ENCODE measurements around the gene GNB1. TPM values are rescaled to one million over a fixed set of nuclear protein-coding genes. Genes with fewer than 3 reads are reported as not detected.

The GNB1 gene
- polyA plus RNA-seq, 4 donors: 262 to 314 (median 273) TPM

- DNase-seq (ENCODE audit: low read depth in 4 of 4, low spot score in 3 of 4): no peak
Measured at GRCh38 chr1:1922956-1923833, 32.3 kb upstream of the GNB1 start.

- DNase-seq (ENCODE audit: low read depth in 4 of 4, low spot score in 3 of 4): no peak
Measured at GRCh38 chr1:1922702-1922955, 31.7 kb upstream of the GNB1 start.

GRCh38 chr1:1921901-1922701 is 31.2 kb upstream of the GNB1 start:
- no peak for DNase-seq (ENCODE audit: low read depth in 4 of 4, low spot score in 3 of 4)

- DNase-seq (ENCODE audit: low read depth in 4 of 4, low spot score in 3 of 4): no peak
Measured at GRCh38 chr1:1921459-1921862, 30.6 kb upstream of the GNB1 start.

- no peak for DNase-seq (ENCODE audit: low read depth in 4 of 4, low spot score in 3 of 4)
Measured at GRCh38 chr1:1920608-1921458, 29.9 kb upstream of the GNB1 start.

GRCh38 chr1:1920057-1920607 is 29.2 kb upstream of the GNB1 start:
- no peak for DNase-seq (ENCODE audit: low read depth in 4 of 4, low spot score in 3 of 4)

GRCh38 chr1:1919304-1920056 is 28.6 kb upstream of the GNB1 start:
- peak; percentile 90 to 95 (median 94) for DNase-seq (ENCODE audit: low read depth in 4 of 4, low spot score in 3 of 4)

GRCh38 chr1:1918901-1919303 is 28.0 kb upstream of the GNB1 start, which contains the start of gene TMEM52:
Gene TMEM52 (minus strand): TSS chr1:1919279. CDS start chr1:1919265, 14 bp downstream.
- DNase-seq (ENCODE audit: low read depth in 4 of 4, low spot score in 3 of 4): no peak

- DNase-seq (ENCODE audit: low read depth in 4 of 4, low spot score in 3 of 4): no peak
Measured at GRCh38 chr1:1917995-1918900, 27.4 kb upstream of the GNB1 start.

GRCh38 chr1:1917304-1917976 is 26.6 kb upstream of the GNB1 start:
- no peak for DNase-seq (ENCODE audit: low read depth in 4 of 4, low spot score in 3 of 4)

- no peak for DNase-seq (ENCODE audit: low read depth in 4 of 4, low spot score in 3 of 4)
Measured at GRCh38 chr1:1916851-1917251, 26.0 kb upstream of the GNB1 start.

- no peak for DNase-seq (ENCODE audit: low read depth in 4 of 4, low spot score in 3 of 4)
Measured at GRCh38 chr1:1915911-1916840, 25.3 kb upstream of the GNB1 start.

GRCh38 chr1:1914971-1915692 is 24.2 kb upstream of the GNB1 start, which contains the start of gene CALML6:
Gene CALML6 (plus strand): TSS chr1:1915260. CDS start chr1:1915281, 21 bp downstream.
- DNase-seq (ENCODE audit: low read depth in 4 of 4, low spot score in 3 of 4): no peak

- no peak for DNase-seq (ENCODE audit: low read depth in 4 of 4, low spot score in 3 of 4)
Measured at GRCh38 chr1:1914101-1914970, 23.4 kb upstream of the GNB1 start.

GRCh38 chr1:1911350-1912041 is 20.6 kb upstream of the GNB1 start:
- DNase-seq (ENCODE audit: low read depth in 4 of 4, low spot score in 3 of 4): no peak

Measured in left renal pelvis (tissue), 4 donors.